GM18519 (cell line): ENCODE results near the gene ATAD3A.

Experiments
- ATAC-seq: cut with Tn5 transposase; IDR thresholded peaks from one replicate; pipeline ENCODE4 v1.9.1; 2021; ENCODE audit warnings: mild to moderate bottlenecking, moderate library complexity; ENCODE audit not compliant: unreplicated experiment, low FRiP score

Gene ATAD3A

DNA sequence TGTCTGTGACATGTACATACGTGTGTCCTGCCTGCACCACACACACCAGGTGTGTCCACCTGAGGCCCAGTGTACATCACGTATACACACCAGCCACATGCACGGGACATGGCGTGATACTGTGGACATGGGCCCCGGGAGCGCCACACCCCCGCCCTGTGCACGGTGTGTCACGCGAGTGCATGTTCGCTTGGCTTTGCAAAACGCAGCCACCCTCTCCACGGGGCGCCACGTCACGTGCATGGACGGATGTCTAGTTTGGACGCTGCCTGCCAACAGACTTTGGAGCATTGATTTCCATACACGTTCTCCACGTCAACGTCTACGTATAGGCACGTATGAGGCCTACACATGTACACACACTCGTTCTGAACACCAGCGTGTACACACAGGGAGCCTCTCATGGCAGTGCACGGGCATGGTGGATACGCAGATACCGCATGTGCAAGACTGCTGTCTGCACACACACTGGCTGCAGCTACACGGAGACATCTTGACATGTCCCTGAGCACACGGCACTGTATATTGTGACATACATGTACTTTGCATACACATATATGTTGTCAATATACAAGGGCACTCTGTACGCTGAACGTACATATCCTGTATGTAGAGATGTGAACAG, 25.8 kb downstream of the ATAD3A start:
- no peak for ATAC-seq

GRCh38 chr1:1538334-1538733, 26.4 kb downstream of the ATAD3A start:
- ATAC-seq, result no peak

- no peak for ATAC-seq
These were observed 27.0 kb downstream of the ATAD3A start for GRCh38 chr1:1538989-1539309.

GRCh38 chr1:1539310-1540089, 27.5 kb downstream of the ATAD3A start:
- ATAC-seq, result no peak

DNA sequence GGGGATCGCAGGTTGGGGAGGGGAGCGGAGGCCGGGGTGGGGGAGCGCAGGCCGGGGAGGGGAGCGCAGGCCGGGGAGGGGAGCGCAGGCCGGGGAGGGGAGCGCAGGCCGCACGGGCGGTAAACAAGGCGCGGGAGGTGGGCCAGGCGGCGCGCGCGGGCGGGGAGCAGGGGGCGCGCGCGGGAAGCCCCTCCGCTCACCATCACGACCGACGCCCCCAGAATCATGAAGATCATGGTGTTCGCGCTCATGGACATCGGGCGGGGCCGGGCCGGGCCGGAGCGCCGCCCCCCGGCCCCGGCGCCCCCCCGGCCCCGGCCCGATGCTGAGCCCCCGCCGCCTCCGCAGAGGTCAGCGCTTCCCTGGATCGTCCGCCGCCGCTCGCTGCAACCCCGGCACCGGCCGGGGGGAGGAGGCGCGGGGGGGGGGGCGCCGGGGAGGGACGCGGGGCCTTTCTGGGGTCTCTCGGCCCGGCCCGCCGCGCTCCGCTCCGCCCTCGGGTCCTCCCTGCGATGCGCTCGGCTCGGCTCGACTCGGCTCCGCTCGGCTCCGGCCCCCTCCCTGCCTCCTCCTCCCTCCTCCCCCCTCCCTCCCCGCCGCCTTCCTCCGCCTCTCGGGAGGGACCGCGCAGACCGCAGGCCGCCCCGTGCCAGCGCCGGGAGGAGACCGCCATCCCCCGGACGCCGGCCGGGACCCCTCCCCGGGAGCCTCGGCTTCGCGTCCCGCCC, 28.3 kb downstream of the ATAD3A start, which contains the start of gene TMEM240:
Gene TMEM240, minus strand, starts transcription at position 535 of the 728 bp plus-strand sequence. Its CDS starts 278 bp downstream, at position 257.
- ATAC-seq, result no peak

GRCh38 chr1:1540818-1541628, 29.1 kb downstream of the ATAD3A start:
- no peak for ATAC-seq

DNA sequence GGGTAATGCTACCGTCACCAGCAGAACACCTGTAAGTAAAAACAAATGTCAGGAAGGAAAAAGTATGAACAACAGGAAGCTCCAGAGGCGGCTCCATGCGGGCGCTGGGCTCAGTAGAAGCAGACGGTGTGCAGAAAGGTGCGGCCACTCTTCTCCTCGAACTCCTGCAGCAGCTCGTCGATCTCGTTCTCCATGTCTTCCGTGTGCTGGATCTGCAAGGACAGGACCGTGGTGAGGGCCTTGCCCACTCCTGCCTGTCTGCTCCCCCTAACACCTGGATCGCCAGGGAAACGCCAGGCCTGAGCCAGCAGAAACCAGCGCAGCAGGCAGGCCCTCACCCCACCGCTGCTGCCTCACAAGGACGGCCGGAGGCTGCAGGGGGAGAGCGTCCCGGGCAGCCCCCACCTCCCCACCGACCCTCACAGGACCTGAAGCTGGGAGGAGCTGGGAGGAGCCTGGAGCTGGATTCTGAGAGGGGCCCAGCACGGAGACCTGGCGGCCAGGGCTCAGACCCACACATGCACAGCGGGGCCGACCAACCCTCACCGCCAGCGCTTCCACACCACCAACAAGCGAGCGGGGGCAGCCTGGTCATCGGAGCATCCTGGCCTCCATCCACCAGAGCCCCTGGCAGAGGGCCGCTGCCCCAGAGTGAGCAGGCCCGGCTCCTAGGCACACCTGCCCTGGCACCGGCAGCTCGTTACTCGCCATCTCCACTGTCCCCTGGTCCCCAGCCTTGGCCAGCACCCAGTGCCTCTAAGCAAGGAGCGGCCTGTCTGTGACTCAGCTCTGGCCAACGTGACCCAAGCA, 30.2 kb downstream of the ATAD3A start:
- no peak for ATAC-seq

GRCh38 chr1:1542766-1543705, 31.1 kb downstream of the ATAD3A start:
- ATAC-seq, result no peak

GRCh38 chr1:1543706-1544099, 31.7 kb downstream of the ATAD3A start:
- no peak for ATAC-seq

- ATAC-seq, result no peak
These were observed 32.6 kb downstream of the ATAD3A start for GRCh38 chr1:1544544-1544943.

GRCh38 chr1:1545946-1546737, 34.2 kb downstream of the ATAD3A start:
- ATAC-seq, result no peak

DNA sequence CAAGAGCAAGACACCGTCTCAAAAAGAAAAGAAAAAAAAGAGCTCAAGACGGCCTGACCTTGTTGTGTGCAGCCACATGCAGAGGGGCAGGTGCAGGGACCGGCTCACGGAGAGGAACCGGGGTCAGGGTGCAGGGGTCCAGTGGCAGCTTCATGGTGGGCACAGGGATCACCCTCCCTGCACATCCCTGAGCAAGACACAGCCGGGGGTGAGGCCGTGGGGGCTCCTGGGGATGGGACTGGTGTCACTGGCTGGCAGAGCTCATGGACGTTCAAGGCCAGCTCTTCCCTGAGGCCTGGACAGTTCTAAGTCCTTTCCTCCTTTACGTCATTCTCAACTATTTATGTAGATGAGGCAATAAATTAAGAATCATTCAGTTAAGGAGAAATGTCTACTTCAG, 35.0 kb downstream of the ATAD3A start:
- ATAC-seq, result no peak

DNA sequence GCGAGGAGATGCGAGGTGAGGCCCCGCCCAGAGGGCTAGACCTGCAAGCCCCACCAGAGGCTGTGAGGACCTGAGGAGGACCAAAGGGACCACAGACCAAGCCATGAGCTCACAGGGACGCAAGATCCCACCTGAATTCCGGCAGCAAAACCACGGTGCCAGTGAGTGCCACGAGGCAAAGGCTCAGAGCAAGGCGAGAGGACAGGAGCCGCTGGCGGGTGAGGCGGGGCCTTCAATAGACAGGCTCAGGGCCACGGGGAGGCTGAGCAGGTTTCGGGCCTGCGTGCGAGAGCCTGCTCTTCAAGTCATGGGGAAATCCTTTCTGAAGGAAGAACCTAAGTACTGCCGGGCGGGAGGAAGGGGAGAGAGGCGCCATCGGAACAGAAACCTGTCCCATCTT, 35.5 kb downstream of the ATAD3A start:
- no peak for ATAC-seq

- no peak for ATAC-seq
These were observed 36.6 kb downstream of the ATAD3A start for GRCh38 chr1:1548591-1548990.

GRCh38 chr1:1550087-1550486, 38.1 kb downstream of the ATAD3A start:
- no peak for ATAC-seq

GRCh38 chr1:1550591-1551432, 38.9 kb downstream of the ATAD3A start:
- ATAC-seq, result no peak
